NCI-H1048 (cell line): ENCODE results near the gene STPG4.
"Not testable (repeated sequence)": the region's sequence is repeated elsewhere in the genome, so short reads cannot be mapped to it uniquely, and the experiment has no call there.

ENCODE experiments used
- DNase-seq: peaks from one replicate; lab custom pipeline; 2025; lab: John Stamatoyannopoulos, UW

STPG4 gene, protein sequence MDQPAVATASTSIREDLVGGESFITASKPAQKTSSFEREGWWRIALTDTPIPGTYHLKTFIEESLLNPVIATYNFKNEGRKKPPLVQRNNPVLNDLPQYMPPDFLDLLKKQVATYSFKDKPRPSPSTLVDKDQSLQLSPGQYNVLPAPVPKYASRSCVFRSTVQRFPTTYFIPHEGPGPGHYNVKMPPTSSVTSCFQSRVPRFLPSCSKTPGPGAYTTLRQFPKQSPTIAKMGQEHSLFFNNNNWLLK

DNA sequence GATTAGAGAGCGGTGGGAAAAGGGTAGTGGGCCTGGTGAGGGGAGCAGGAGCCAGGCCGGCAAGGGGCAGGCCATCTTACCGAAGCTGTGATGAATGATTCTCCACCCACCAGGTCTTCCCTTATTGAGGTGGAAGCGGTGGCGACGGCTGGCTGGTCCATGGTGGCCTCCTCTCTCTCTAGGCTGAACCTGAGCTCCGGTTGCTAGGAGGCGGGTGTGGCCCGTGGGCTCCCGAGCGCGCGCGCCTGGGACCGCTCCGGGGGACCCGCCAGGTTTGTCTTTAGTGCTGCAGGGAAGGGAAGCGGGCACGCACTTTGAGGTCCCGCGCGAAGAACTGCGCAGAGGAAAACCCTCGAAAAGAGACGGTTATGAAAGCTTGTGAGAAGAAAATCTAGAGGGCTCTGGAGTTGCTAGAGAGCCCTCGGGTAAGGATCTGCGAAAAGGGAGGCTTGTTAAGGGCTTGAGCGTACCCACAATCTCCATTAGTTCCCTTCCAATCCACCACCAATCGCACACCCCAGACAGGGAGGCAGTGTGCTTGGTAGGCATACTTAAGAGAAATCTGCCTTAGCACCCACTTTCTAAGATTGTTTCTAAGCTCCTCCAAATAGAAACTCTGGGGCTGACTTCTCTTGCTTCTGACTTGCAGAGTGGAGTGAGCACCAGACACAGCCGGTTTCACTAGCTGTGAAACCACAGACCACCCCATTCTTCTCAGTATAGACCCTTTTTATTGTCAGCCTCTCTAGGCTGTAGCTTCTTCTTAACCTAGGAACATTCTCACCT lies at the start of gene STPG4:
Gene STPG4 (minus strand): TSS at position 218 of the 786 bp plus-strand sequence. CDS start 57 bp downstream, at position 161.
- DNase-seq = no peak

DNA sequence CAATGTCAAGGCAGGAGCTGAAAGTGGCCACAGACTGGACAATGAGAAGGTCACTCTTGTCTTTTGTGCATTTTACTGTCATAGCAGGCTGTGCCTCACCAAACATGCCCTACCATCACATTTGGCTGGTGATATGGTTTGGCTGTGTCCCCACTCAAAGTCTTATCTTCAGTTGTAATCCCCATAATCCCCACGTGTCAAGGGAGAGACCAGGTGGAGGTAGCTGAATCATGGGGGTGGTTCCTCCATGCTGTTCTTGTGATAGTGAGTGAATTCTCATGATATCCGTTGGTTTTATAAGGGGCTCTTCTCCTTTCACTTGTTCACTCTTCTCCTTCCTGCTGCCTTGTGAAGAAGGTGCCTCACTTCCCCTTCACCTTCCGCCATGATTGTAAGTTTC lies 49.6 kb upstream of the STPG4 start:
- DNase-seq = no peak

DNA sequence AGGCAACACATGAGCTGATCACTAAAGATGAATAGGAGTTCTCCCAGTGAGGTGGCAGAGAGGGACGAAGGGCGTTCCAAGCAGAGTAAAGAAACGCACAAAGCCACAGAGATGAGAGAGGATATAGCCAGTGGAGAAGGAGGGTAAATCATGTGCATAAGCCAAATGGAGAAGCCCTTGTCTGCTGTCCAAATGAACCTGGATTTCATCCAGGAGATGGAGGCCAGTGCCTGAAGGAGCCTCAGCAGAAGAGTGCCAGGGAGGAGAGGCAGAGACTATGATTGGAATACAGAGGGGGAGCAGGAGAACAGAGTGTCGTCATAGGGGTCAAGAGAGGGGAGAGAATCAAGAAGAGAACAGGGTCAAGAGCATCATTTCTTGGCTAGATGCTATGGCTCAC lies 48.9 kb upstream of the STPG4 start:
- no peak for DNase-seq

DNA sequence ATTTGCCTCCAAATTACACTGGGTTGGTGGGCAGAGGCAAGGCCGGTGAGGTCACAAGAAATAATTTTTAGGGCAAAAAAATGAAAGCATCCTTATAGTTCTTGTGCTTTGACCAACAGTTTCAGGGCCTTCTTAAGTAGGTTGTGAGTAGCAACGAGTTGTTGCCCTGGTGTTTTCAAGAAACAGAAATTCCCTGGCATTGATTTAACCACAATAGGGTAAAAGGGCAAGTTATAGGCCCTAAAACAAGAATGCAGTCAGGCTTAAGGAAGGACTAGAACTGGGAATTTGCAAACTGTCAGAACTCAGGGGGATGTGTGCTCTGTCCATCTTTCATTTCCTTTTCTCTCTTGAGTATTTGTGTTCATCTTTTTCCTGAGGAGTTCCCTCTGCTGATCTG lies 46.1 kb upstream of the STPG4 start:
- no peak for DNase-seq

DNA sequence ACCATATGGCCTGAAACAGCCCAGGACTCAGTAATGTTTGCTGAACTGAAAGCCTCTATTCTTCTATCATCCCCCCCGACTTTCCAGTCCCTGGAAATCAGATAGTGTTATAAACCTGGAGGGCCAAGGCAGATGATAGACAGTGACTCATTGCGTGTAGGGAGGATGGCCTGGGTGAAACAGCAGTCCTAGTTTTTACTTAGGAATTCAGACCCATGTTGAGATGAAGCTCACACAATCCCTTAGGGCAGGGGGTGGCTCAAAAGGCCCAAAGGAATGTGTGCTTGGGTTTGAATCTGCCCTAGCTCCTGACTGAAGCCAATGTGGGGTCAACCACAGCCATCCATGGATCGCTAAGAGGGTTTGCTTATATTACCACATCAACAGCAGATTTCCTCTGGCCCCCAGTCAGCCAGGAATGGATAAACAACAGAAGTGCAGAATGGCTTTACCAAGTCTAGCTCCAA lies 43.9 kb upstream of the STPG4 start:
- DNase-seq = no peak

DNA sequence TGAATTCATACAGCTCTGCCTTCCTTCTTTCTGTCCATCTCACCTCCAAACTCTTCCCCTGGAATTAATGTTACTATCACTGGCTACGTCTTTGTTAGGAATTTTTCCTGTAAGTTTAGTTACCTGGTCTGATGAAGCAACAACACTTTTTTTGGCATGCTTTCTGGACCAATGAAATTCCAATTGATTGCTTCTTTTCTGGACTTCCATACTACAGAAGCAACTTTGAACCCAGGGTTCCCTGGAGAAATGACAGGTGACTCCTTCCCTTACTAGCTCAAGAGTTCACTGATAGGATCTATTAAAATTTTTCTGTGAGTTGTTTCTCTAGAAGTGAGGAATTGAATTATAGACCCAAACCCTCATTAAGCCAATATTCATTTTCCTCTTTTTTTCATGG lies 41.4 kb upstream of the STPG4 start:
- no peak for DNase-seq

DNA sequence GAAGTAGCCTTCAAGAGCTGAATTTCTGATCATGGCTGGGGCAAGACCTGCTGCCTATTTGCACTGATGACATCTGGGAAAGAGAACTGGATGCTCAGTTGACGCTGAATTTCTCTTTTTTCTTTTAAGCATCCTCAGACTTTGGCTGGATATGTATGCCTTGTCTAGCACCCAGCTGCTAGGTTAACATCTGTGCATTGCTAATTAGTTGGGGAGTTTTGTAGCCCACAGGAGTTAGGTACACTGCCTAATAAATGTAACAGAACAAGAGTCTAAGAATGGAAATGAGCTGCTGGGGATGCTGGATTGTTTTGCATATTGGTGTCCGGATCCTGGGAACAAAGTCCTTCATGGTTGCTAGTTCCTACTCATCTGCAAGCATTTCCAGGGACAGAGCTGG lies 40.9 kb upstream of the STPG4 start:
- no peak for DNase-seq

DNA sequence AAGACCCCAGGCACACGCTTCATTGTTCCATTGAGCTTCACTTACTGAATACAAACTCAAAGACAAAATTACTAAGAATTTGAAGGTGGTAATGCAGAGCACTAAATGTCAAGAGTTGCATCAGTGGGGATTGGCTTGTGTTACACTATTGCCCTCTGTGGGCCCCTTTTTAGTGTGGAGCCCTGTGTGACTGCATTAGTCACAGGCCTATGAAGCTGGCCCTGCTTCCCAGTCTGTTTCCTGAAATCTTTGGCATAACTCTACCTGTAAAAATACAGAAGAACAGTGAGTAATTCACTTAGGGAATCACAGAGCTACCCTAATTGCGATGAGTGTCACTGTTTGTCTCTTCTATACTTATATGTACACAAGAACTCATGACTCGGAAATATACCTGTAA lies 40.0 kb upstream of the STPG4 start:
- DNase-seq = no peak

DNA sequence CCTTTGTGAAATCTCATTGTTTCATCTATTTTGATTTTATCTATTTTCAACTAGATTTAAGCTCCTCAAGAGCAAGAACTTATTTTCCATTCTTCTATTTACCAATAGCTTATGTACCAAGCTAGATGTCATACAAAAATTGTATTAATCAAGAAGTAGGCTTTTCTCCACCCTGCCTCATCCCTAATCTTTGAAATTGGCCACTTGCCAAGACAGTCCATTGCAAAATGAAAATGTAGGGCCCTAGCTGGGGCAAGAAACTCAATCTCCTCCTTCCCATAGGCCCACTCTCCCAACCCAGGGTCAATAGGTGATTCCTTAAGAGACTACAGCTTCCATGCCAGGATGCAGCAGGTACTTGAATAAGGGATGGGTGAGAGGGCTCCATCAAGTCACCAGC lies 39.3 kb upstream of the STPG4 start:
- no peak for DNase-seq

DNA sequence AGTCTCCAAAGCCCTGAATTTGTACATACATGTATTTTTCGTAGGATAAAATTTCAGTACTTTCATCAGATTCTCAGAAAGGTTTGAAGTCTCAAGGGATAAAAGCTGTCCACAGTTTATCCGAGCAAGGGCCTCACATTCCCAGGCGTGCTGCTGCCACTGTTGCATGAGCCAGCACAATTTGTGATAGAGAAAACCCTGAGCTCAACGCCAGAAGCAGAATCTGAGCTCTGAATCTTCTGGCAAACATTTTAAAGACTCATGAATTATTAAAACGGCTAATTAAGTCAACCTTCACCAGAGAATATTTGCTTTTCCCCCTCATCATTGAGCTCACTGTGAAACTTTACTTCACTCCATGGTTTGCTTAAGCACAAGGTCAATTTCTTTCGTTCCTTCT lies 38.5 kb upstream of the STPG4 start:
- no peak for DNase-seq

DNA sequence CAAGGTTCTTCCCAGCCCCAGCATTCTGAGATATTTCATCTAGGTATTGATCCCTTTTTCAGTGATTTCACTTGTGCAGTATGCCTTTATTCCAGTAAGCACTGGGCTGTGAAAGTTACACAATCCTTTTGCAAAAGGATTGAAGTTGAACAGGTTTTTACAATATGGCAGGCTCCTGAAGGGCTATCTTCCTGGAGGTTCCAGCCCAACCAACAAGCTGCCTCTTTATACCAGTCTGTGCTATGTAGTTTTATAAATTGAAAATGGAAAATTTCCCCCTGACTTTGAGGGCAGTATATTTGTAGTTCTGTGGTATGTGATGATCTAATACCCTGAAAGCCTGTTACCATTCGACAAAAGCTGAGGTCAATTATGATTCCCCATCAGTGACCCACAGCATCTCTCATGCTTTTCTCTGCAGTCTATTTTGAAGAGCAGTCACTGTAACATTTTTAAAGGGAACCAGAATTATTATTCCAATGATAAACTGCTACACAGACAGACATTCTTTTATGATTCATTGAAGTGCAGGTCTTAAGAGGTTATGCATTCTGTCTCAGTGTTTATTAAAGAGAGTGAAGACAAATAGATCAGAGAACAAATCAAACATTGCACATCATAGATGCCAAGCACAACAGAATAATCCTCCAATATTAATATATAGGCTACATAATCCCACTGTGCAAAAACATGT lies 35.2 kb upstream of the STPG4 start:
- no peak for DNase-seq

DNA sequence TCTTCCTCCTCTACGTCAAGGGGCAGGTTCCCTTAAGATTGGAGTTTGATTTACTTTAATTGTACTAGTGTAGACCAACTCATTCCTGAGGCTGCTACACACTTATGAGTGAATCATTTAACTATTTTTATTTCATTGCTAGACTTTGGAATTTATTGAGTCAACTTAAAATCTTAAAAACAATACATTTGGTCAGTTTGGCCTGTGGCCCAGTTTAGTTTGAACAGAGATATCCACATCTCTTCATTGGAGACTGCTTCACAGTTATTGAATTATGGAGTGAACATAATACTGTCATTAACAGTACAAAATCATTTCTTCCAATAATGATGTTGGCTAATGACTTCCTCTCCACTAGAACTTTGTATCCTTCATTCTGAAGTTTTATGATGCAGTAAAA lies 34.5 kb upstream of the STPG4 start:
- DNase-seq = no peak

DNA sequence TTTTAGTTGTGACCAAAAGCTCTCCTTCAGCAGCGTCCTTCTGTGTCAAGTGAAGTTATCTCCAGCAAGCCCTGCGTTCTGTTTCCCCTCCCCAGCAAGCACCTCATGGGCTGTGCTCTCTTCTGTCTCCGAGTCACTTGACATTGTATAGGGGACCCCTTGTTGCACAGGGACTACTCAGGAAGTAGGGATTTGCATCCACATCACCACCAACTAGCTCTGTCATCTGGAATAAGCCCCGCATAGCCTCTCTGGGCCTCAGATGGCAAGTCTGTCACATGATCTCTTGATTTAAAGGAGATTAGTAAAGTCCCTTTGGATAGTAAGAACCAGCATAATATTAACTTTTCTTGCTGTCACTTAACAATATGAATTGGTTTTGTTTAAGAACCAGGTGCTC lies 32.0 kb upstream of the STPG4 start:
- no peak for DNase-seq

DNA sequence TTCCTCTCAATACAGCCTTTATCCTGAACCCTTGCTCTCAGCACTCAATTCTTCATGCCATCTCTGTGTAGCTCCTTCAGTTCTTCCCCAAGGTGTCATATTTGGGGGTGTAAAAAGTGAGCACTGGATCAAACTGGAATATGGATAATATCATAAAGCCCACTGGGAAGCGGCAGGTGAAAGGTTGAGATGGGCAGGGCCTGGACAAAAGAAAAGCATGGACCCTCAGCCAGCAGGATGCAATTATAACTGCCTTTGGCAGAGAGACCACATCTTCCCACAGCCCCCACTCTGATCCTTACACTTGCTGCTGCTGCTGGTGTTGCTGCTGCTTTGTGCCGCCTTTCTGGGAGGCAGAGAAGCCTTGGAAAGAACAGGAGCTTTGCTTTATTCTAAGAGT lies 31.2 kb upstream of the STPG4 start:
- DNase-seq = no peak

DNA sequence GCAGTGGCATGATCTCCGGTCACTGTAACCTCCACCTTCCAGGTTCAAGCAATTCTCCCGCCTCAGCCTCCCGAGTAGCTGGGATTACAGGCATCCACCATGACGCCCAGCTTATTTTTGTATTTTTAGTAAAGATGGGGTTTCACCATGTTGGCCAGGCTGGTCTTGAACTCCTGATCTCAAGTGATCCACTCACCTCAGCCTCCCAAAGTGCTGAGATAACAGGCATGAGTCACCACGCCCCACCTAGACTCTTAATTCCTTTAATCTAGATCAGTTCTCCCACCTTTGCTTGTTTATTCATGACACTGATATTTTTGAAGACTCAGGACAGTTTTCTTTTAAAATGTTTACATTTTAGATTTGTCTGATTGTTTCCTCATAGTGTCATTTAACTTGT lies 30.0 kb upstream of the STPG4 start:
- not testable (repeated sequence) for DNase-seq

DNA sequence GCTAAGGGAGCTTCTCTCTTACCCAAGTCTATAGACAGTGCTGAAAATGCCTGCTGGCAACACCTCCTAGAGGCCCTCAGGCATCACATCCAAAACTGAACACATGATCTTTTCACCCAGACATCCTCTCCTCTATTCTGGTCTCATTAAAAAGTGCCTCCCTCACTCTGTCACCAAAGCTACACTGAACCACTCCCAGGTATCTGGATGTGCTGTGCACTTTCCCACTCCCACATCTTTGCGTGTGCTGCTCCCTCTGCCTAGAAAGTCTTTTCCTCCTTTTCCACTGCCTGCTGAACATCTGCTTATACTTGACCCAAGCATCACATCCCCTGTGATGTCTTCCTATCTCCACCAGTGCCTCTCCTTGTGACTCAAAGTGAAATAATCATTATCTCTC lies 26.1 kb upstream of the STPG4 start:
- no peak for DNase-seq

DNA sequence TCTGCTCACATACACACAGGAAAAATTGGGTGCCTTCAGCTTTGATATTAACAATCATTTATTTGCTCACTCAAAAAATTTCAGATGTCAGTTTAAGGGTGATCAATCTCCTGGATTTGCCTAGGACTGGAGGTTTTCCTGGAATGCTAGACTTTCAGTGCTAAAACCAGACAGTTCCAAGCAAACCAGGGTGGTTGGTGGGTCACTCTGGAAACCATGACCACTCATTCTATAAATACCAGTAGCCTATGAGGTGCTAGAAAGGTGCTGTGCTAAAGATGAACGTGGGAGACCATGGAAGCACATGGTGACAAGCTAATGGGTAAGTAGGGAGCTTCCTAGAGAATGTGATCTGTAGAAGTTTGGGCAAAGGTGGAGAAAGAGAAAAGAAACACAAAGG lies 25.4 kb upstream of the STPG4 start:
- DNase-seq = no peak

DNA sequence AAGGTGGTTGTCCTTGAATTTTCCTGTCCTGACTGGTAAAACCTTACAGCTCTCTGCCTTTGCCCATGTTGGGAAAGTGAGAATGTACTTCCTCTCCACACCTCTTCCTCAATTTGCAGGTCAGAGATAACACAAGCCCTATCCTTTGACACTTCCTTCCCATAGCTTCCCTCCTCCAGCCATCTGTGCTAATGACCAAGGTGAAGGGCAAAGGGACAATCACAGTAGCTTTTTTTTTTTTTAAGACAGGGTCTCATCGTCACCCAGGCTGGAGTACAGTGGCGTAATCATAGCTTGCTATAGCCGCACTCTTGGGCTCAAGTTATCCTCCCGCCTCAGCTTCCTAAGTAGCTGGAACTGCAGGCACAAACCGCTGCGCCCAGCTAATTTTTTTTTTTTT lies 24.3 kb upstream of the STPG4 start:
- no peak for DNase-seq

DNA sequence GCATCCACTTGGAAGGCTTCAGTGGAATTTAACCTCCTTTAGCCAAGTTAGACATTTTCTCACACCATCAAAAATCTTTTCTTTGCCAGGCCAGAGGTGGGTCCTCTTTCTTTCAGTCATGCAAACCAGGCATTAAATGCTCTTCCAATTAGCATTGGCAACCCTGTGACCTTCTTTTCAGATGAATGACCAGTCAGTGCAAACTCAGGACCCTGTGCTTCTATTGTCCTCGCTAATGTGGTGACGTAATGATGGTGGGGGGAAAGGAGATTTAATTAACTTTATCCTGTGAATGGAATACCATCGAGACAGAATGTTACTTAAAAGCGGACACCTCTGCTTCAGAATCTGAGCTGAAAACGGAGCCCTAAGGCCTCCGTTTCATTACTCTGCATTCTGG lies 23.2 kb upstream of the STPG4 start:
- no peak for DNase-seq

DNA sequence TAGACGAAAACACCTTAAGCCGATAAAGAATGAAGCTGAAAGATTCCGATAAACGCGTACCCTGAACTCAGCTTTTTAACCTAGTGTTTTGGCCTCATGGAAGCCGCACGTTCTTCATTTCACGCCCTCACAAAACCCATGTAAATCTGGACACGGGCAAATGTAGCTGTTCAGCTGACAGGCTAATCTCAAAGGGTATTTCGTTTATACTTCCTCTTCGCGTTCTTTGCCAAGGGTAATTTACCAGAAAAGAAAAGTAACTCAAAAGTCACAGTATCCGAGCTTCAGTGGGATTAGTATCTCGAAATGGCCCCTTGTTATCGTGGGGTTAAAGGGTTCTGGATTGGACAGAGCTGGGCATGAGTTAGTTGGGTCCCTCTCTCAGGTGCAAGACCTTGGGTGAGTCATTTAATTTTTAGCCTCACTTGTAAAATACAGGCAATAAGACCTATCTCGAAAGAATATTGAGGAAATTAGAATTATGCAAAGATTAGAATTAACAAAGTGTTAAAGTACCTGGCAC lies 22.0 kb upstream of the STPG4 start:
- DNase-seq = no peak

DNA sequence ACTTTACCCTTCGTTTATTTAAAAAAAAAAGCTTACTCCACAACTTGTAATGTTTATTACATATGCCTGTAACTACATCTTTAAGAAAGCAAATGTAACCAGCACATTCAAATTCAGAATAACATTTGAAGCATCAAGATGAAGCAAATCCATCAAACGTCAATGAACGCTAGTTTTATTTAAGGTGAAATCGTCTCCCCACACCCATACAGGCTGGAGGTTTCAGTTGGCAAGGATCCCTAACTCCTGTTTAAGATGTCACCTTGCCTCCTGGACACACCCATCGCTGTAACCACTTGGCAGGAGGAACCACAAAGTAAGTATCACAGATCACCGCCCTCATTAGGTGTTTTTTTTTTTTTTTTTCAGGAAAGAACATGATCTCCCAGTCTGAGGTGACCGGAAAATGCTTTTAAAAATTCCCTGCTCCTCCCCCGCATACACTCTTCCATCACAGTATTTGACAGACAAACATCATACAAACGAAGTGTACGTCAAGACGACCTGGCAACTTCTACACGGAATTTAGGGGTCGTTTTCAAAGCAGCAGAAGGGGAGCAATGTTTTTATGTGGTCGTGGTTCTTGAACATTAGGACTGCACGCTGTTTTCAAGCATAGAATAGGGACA lies 19.7 kb upstream of the STPG4 start:
- no peak for DNase-seq

DNA sequence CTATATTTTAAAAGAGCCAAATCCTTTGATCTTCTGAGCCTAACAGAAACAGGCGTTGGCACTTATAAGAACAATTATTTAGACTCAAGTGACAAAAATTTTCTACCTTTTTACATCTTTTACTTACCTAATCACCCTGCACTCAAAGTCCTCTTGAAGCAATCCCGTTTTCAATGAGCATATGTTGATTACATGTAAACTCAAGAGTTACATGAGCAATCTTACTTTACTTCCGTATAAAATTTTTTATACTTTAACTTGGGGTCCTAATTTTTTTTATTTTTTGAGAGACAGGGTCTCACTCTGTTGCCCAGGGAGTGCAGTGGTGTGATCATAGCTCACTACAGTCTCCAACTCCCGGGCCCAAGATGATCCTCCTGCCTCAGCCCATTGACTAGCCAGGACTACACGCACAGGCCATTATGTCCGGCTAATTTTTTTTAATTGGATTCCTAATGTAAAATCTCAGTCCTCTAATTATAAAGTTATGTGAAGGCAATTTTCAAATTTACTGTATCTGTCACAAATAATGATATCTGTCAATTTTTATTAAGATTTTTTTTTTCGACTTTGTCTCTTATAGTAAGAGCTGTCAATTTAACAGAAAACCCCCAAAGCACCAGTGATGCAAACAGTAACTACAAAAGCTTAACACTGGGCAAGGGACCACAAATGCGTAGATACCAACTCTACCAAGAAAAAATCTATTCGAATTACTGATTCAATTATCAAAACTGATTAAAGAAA lies 19.1 kb upstream of the STPG4 start:
- no peak for DNase-seq
